OCI-LY7 (cell line): ENCODE data around the gene DPM1. TPM values are rescaled to one million over a fixed set of nuclear protein-coding genes. Genes with fewer than 3 reads are reported as not detected.

ENCODE experiments used
- BruUV-seq: library from RNA; stranded (reverse); fragments of 400-500 nt; replicated peaks from 2 replicates; lab custom pipeline; 2021; lab: Mats Ljungman, UMichigan
- CTCF ChIA-PET: fragments of 300-600 bp; sonication (Branson Sonifier 250); formaldehyde crosslinking; loops from one replicate; lab custom pipeline; 2022; ENCODE audit warnings: antibody characterized with exemption; ENCODE audit not compliant: unreplicated experiment; lab: Charles Lee
- POLR2A ChIA-PET: fragments of 300-600 bp; sonication (Branson Sonifier 250); formaldehyde crosslinking; loops from one replicate; lab custom pipeline; 2022; ENCODE audit warnings: antibody characterized with exemption; lab: Charles Lee
- DNase-seq: peaks from one replicate; pipeline ENCODE4 v3.0.0-alpha.2; 2015; ENCODE audit warnings: low spot score
- H2AFZ ChIP-seq: fragments of 200-600 bp; sonication (generic), shearing (Covaris generic); 2 replicates; pipeline ENCODE4 v1.6.1; 2014; ENCODE audit warnings: mild to moderate bottlenecking, antibody characterized with exemption, low read length, moderate library complexity
- H3K27ac ChIP-seq: fragments of 200-600 bp; sonication (generic); 2 replicates; pipeline ENCODE4 v1.5.1; 2014; ENCODE audit warnings: mixed run types, low read depth, mild to moderate bottlenecking, moderate library complexity, low read length, inconsistent platforms; ENCODE audit not compliant: poor library complexity, severe bottlenecking
- H3K36me3 ChIP-seq: fragments of 200-600 bp; sonication (generic); 2 replicates; pipeline ENCODE4 v1.6.1; 2014; ENCODE audit warnings: mild to moderate bottlenecking, antibody characterized with exemption, low read length, moderate library complexity, mixed read lengths; ENCODE audit not compliant: insufficient read depth
- H3K4me1 ChIP-seq: fragments of 200-600 bp; sonication (generic); 2 replicates; pipeline ENCODE4 v1.5.1; 2014; ENCODE audit warnings: mild to moderate bottlenecking, low read length; ENCODE audit not compliant: insufficient read depth, poor library complexity, severe bottlenecking
- H3K4me2 ChIP-seq: fragments of 200-600 bp; sonication (generic); 2 replicates; pipeline ENCODE4 v1.6.1; 2014; ENCODE audit warnings: mild to moderate bottlenecking, low read length
- H3K4me3 ChIP-seq: fragments of 200-600 bp; sonication (generic); 2 replicates; pipeline ENCODE4 v1.5.1; 2014; ENCODE audit warnings: mild to moderate bottlenecking, low read depth, low read length; ENCODE audit not compliant: poor library complexity, severe bottlenecking
- H3K79me2 ChIP-seq: fragments of 200-600 bp; sonication (generic); 2 replicates; pipeline ENCODE4 v1.6.1; 2016; ENCODE audit warnings: low read depth, mild to moderate bottlenecking, low read length, moderate library complexity, mixed read lengths; ENCODE audit not compliant: insufficient read depth
- H3K9me2 ChIP-seq: fragments of 200-600 bp; sonication (generic); 2 replicates; pipeline ENCODE4 v1.6.1; 2016; ENCODE audit warnings: mild to moderate bottlenecking, low read length, mixed read lengths; ENCODE audit not compliant: insufficient read depth
- H3K9me3 ChIP-seq: fragments of 200-600 bp; sonication (generic); 2 replicates; pipeline ENCODE4 v1.6.1; 2014; ENCODE audit warnings: mild to moderate bottlenecking, mixed run types, low read length, mixed read lengths
- H4K20me1 ChIP-seq: fragments of 200-600 bp; sonication (generic); 2 replicates; pipeline ENCODE4 v1.6.1; 2014; ENCODE audit warnings: mild to moderate bottlenecking, antibody characterized with exemption, low read length, moderate library complexity, mixed read lengths; ENCODE audit not compliant: insufficient read depth
- EZH2phosphoT487 ChIP-seq: fragments of 200-600 bp; sonication (generic); IDR thresholded peaks from 2 replicates; pipeline ENCODE4 v1.6.1; 2018; ENCODE audit warnings: low read depth, borderline replicate concordance, mild to moderate bottlenecking, mixed run types, antibody characterized with exemption, low read length, moderate library complexity, mixed read lengths
- intact Hi-C: fragments of 100-400 bp; cut with micrococcal nuclease; formaldehyde crosslinking; loops from one replicate; pipeline ENCODE4 v1.10.0; 2022; ENCODE audit not compliant: unreplicated experiment
- total RNA-seq, 2 experiments: library from RNA; depleted of rRNA in 1 of 2; stranded (reverse); fragments of >200 nt in 1 of 2; shearing (Covaris generic) in 1 of 2; gene quantifications; 2 replicates each; pipeline ENCODE4 v1.2.3, GENCODE V29; 2014 to 2022
- TF ChIP-seq, protein P1 (sequence below): fragments of 200-600 bp; sonication (generic); conservative IDR thresholded peaks from 2 replicates; pipeline ENCODE4 v1.5.1; 2014; ENCODE audit warnings: mild to moderate bottlenecking, antibody characterized with exemption, low read length, moderate library complexity, mixed read lengths

The DPM1 gene
- total RNA-seq, 2 experiments from 2014 or later = 60.2 to 71.2 TPM

DNA sequence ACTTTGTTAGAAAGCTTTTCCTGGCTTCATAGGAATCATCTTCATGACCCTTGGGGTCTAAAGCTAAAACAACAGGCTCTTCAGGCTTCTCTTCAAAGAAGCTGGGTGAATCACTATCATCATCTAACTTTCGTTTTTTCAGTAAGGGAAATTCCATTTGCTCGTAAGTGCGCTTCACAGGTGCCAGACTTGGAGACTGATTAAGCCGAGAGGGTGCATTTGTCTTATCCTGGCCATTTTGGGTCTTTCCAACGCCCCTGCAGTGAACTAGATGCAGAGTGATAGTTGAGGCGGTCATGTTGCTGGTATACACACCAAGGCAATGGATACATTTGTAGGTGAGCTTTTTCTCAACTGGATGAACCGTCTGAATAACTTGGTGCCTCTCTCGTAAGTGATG, 65.9 kb downstream of the DPM1 start:
- H3K9me3 ChIP-seq = no peaks in the 10 kb centered on the region
- H4K20me1 ChIP-seq = peaks cover 22% of the 10 kb centered on the region; the same call in 1 of the 2 replicates
- intact Hi-C loops = no loop called here
- H3K4me1 ChIP-seq = peaks cover 6% of the 10 kb centered on the region
- POLR2A ChIA-PET = no interaction called here
- H3K79me2 ChIP-seq = peaks cover 15% of the 10 kb centered on the region; the same call in 1 of the 2 replicates
- no peak overlapping the region for H3K4me2 ChIP-seq
- no TSS peak for BruUV-seq
- CTCF ChIA-PET = no interaction called here
- no peak overlapping the region for H3K4me3 ChIP-seq
- H3K27ac ChIP-seq = no peak overlapping the region
- H2AFZ ChIP-seq = no peak overlapping the region
- H3K36me3 ChIP-seq = peaks cover 100% of the 10 kb centered on the region
- no peak for DNase-seq
- TF ChIP-seq, protein P1, sequence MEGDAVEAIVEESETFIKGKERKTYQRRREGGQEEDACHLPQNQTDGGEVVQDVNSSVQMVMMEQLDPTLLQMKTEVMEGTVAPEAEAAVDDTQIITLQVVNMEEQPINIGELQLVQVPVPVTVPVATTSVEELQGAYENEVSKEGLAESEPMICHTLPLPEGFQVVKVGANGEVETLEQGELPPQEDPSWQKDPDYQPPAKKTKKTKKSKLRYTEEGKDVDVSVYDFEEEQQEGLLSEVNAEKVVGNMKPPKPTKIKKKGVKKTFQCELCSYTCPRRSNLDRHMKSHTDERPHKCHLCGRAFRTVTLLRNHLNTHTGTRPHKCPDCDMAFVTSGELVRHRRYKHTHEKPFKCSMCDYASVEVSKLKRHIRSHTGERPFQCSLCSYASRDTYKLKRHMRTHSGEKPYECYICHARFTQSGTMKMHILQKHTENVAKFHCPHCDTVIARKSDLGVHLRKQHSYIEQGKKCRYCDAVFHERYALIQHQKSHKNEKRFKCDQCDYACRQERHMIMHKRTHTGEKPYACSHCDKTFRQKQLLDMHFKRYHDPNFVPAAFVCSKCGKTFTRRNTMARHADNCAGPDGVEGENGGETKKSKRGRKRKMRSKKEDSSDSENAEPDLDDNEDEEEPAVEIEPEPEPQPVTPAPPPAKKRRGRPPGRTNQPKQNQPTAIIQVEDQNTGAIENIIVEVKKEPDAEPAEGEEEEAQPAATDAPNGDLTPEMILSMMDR = no peak
- no peak for TF ChIP-seq EZH2phosphoT487
- H3K9me2 ChIP-seq = no peaks in the 10 kb centered on the region

DNA sequence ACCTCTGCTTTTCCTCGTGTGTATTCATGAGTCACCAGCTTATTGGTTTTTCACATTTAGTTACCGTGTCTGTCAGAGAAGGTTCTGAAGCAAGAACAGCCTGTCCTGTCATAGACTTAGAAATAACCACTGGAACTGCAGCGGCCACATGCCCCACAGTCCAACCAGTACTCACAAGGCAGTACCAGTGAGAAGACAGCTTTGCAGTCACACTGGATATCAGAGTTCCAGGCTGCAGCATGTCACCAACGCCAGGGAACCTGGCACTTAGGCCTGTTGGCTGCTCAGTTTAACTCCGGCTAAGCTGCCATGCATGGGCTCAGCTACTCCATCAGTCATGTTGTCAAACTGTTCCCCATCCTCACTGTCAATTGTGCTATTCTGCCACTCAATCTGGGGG, 67.2 kb downstream of the DPM1 start:
- Histone ChIP-seq H3K27ac (no peak overlapping the region), H3K9me3 (no peaks in the 10 kb centered on the region), H2AFZ (no peak overlapping the region), H4K20me1 (peaks cover 22% of the 10 kb centered on the region; the same call in 1 of the 2 replicates), H3K9me2 (no peaks in the 10 kb centered on the region), H3K79me2 (peaks cover 15% of the 10 kb centered on the region; the same call in 1 of the 2 replicates), H3K4me2 (no peak overlapping the region), H3K4me3 (no peak overlapping the region), H3K36me3 (peaks cover 90% of the 10 kb centered on the region), H3K4me1 (peaks cover 6% of the 10 kb centered on the region)
- ChIA-PET CTCF (no interaction called here), POLR2A (interaction anchor here (1.0 to 1.4 kb wide), 2 partner anchors 10 to 40 kb away, joined by 3 to 4 read pairs; partner anchors contain the start of gene ADNP)
- DNase-seq = no peak
- no TSS peak for BruUV-seq
- intact Hi-C loops = no loop called here
- TF ChIP-seq, protein P1 = no peak
- TF ChIP-seq EZH2phosphoT487 = no peak

DNA sequence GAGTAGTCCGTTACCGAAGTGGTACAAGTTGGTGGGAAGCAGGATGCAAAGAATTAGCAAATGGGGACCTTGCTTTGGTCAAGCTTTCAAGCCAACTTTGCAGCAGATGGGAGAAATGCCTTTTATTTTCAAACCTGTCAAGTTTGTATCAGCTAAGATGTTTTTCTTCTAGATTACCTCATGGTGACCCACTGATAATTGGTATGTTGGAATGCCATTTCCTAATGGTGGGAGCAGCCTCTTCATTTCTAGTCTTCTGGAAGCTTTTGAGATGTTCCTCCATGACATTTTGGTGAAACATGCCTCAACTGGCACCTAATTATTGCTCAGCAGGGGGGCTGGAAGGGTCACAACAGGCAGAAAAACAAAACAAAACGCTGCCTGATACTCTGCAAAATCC, 70.8 kb downstream of the DPM1 start:
- H3K4me3 ChIP-seq = no peak overlapping the region
- H3K36me3 ChIP-seq = peaks cover 74% of the 10 kb centered on the region
- intact Hi-C loops = no loop called here
- no peak overlapping the region for H3K27ac ChIP-seq
- H3K9me3 ChIP-seq = no peaks in the 10 kb centered on the region
- peaks cover 22% of the 10 kb centered on the region; the same call in 1 of the 2 replicates for H4K20me1 ChIP-seq
- H3K9me2 ChIP-seq = no peaks in the 10 kb centered on the region
- DNase-seq = no peak
- TF ChIP-seq EZH2phosphoT487 = no peak
- TF ChIP-seq, protein P1 = no peak
- H3K4me1 ChIP-seq = peaks cover 6% of the 10 kb centered on the region
- BruUV-seq = no TSS peak
- H3K4me2 ChIP-seq = no peak overlapping the region
- ChIA-PET POLR2A (no interaction called here), CTCF (no interaction called here)
- H3K79me2 ChIP-seq = peaks cover 5% of the 10 kb centered on the region; the same call in 1 of the 2 replicates
- H2AFZ ChIP-seq = no peak overlapping the region
